ENCODE measurements around the gene PDZD4. TPM values are rescaled to one million over a fixed set of nuclear protein-coding genes. Genes with fewer than 3 reads are reported as not detected.

Gene PDZD4
- total RNA-seq, 4 donors from 2014 or later: 20.0 to 48.4 (median 36.9) TPM

- Histone ChIP-seq H3K4me1 (peaks cover 10 to 33% (median 25%) of the 10 kb centered on the region in 4 donors), H3K9me3 (no peaks in the 10 kb centered on the region), H3K4me3 (no peak overlapping the region), H3K27ac (replicated peaks in 1 of 4) (no peak overlapping the region), H3K36me3 (no peaks in the 10 kb centered on the region), H3K27me3 (peaks cover 0 to 5% (median 0%) of the 10 kb centered on the region in 4 donors)
- intact Hi-C loops (cut with DNase I): no loop called here
- no peak for DNase-seq (ENCODE audit: extremely low spot score)
- 67% methylated on average over 3 of the region's 3 CpGs for WGBS
- TF ChIP-seq, protein P1, sequence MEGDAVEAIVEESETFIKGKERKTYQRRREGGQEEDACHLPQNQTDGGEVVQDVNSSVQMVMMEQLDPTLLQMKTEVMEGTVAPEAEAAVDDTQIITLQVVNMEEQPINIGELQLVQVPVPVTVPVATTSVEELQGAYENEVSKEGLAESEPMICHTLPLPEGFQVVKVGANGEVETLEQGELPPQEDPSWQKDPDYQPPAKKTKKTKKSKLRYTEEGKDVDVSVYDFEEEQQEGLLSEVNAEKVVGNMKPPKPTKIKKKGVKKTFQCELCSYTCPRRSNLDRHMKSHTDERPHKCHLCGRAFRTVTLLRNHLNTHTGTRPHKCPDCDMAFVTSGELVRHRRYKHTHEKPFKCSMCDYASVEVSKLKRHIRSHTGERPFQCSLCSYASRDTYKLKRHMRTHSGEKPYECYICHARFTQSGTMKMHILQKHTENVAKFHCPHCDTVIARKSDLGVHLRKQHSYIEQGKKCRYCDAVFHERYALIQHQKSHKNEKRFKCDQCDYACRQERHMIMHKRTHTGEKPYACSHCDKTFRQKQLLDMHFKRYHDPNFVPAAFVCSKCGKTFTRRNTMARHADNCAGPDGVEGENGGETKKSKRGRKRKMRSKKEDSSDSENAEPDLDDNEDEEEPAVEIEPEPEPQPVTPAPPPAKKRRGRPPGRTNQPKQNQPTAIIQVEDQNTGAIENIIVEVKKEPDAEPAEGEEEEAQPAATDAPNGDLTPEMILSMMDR (IDR thresholded peaks at IDR 0.05): no peak
- TF ChIP-seq EP300 (IDR thresholded peaks at IDR 0.05) (no peak), POLR2A (IDR thresholded peaks at IDR 0.05; ENCODE audit: low read depth) (no peak), POLR2AphosphoS5 (IDR thresholded peaks at IDR 0.05) (no peak)
These were observed 3.3 kb downstream of the PDZD4 start for GRCh38 chrX:153827016-153827415.

DNA sequence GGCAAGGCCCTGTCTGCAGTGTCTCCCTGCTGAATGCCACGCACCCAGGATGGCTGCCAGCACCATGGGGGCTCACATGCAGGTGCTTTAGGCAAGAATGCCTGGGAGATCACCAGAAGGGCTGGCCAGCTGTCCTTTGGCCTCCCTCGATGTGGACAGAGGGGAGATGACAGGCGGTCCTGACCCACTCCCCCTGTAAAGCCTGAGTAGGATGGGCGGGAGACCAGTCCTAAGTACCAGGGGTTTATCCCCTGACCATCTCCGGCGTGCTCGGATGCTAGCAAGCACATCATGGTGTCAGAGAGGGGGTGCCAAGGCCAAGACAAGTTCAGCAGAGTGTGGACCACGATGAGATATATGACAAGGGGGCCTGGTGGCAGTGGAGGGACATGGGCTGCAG, 5.3 kb downstream of the PDZD4 start:
- WGBS: 77% methylated on average over 7 of the region's 8 CpGs
- no peak overlapping the region for H3K4me3 ChIP-seq
- H3K36me3 ChIP-seq: no peaks in the 10 kb centered on the region
- no peak for TF ChIP-seq EP300 (IDR thresholded peaks at IDR 0.05)
- no peak for TF ChIP-seq POLR2AphosphoS5 (IDR thresholded peaks at IDR 0.05)
- intact Hi-C loops (cut with DNase I): no loop called here
- peaks cover 0 to 5% (median 0%) of the 10 kb centered on the region in 4 donors for H3K27me3 ChIP-seq
- H3K4me1 ChIP-seq: peaks cover 8 to 25% (median 20%) of the 10 kb centered on the region in 4 donors
- no peaks in the 10 kb centered on the region for H3K9me3 ChIP-seq
- no peak for DNase-seq (ENCODE audit: extremely low spot score)
- H3K27ac ChIP-seq (replicated peaks in 1 of 4): no peak overlapping the region

DNA sequence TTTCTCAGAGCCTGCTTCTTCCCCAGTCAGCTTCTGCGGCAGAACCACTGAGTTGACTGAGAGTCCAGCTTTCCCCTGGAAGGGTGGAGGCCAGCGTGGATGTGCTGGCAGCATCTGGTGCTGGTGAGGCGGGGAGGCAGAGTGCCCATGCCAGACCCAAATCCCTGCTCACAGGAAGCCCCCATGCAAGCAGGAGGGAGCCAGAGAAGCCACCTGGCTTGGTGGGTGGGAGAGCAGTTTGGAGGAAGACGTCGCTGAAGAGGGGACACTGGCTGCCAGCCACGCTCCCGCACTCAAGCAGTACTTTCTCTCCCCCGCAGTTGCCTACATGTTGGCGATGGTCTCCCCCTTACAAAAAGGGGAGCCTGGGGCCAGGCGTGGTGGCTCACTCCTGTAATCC, 6.0 kb downstream of the PDZD4 start:
- H3K27ac ChIP-seq (replicated peaks in 1 of 4): no peak overlapping the region
- no peaks in the 10 kb centered on the region for H3K9me3 ChIP-seq
- H3K4me1 ChIP-seq: peaks cover 1 to 23% (median 18%) of the 10 kb centered on the region in 4 donors
- no peak for DNase-seq (ENCODE audit: extremely low spot score)
- H3K36me3 ChIP-seq: no peaks in the 10 kb centered on the region
- H3K27me3 ChIP-seq: no peaks in the 10 kb centered on the region
- intact Hi-C loops (cut with DNase I): no loop called here
- TF ChIP-seq, protein P1 (IDR thresholded peaks at IDR 0.05): no peak
- no peak for TF ChIP-seq POLR2A (IDR thresholded peaks at IDR 0.05; ENCODE audit: low read depth)
- TF ChIP-seq EP300 (IDR thresholded peaks at IDR 0.05): no peak
- no peak for TF ChIP-seq POLR2AphosphoS5 (IDR thresholded peaks at IDR 0.05)
- WGBS: 84% methylated on average over 8 of the region's 10 CpGs
- no peak overlapping the region for H3K4me3 ChIP-seq

DNA sequence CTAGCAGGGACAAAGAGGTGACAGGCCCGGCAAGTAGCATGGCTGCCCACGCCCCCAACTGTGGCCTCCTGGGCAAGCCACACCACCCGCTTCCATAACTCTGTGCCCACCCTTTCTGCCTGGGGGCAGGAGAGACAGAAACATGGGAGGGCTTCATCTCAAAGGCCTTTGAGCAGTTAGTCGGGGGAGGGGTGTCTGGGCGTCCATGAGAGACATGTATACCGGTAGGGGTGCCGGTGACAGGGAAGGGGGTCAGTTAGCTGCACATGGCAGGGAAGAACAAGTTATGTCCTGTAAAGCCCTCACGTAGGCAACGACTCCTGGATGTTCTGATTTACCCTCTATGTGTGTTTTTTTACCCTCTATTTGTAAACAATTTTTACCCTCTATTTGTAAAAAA, 9.3 kb downstream of the PDZD4 start:
- WGBS: 87% methylated on average over 9 of the region's 9 CpGs
- no peak for DNase-seq (ENCODE audit: extremely low spot score)
- Histone ChIP-seq H3K27ac (replicated peaks in 1 of 4) (no peak overlapping the region), H3K4me3 (no peak overlapping the region), H3K27me3 (no peaks in the 10 kb centered on the region), H3K36me3 (no peaks in the 10 kb centered on the region), H3K9me3 (no peaks in the 10 kb centered on the region), H3K4me1 (peaks cover 0 to 17% (median 14%) of the 10 kb centered on the region in 4 donors)
- TF ChIP-seq EP300 (IDR thresholded peaks at IDR 0.05) (no peak), POLR2A (IDR thresholded peaks at IDR 0.05; ENCODE audit: low read depth) (no peak), POLR2AphosphoS5 (IDR thresholded peaks at IDR 0.05) (no peak)
- TF ChIP-seq, protein P1 (IDR thresholded peaks at IDR 0.05): no peak
- intact Hi-C loops (cut with DNase I): no loop called here

- TF ChIP-seq POLR2AphosphoS5 (IDR thresholded peaks at IDR 0.05) (no peak), POLR2A (IDR thresholded peaks at IDR 0.05; ENCODE audit: low read depth) (no peak), EP300 (IDR thresholded peaks at IDR 0.05) (no peak)
- TF ChIP-seq, protein P1 (IDR thresholded peaks at IDR 0.05): no peak
- Histone ChIP-seq H3K27me3 (no peaks in the 10 kb centered on the region), H3K4me3 (no peak overlapping the region), H3K9me3 (no peaks in the 10 kb centered on the region), H3K27ac (replicated peaks in 1 of 4) (no peak overlapping the region), H3K4me1 (peaks cover 0 to 17% (median 14%) of the 10 kb centered on the region in 4 donors), H3K36me3 (no peaks in the 10 kb centered on the region)
- no peak for DNase-seq (ENCODE audit: extremely low spot score)
- 87% methylated on average over 7 of the region's 7 CpGs for WGBS
- intact Hi-C loops (cut with DNase I): no loop called here
These were observed 9.7 kb downstream of the PDZD4 start for GRCh38 chrX:153820601-153821000.
